NCI-H2081 (cell line): ENCODE measurements around the gene IER5.
"Not testable (repeated sequence)": the region's sequence is repeated elsewhere in the genome, so short reads cannot be mapped to it uniquely, and the experiment has no call there.

Source experiments
- DNase-seq, 2 experiments: peaks; one replicate each; lab custom pipeline; 2025; lab: John Stamatoyannopoulos, UW

The IER5 gene

DNA sequence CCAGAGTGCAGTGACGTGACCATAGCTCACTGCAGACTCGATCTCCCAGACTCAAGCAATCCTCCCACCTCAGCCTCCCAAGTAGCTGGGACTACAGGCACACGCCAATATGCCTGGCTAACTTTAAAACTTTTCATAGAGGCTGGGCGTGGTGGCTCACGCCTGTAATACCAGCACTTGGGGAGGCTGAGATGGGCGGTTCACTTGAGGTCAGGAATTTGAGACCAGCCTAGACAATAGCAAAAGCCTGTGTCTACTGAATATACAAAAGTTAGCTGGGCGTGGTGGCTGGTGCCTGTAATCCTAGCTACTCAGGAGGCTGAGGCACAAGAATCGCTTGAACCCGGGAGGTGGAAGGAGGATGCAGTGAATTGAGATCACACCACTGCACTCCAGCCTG is 27.5 kb downstream of the IER5 start:
- not testable (repeated sequence) for DNase-seq

DNA sequence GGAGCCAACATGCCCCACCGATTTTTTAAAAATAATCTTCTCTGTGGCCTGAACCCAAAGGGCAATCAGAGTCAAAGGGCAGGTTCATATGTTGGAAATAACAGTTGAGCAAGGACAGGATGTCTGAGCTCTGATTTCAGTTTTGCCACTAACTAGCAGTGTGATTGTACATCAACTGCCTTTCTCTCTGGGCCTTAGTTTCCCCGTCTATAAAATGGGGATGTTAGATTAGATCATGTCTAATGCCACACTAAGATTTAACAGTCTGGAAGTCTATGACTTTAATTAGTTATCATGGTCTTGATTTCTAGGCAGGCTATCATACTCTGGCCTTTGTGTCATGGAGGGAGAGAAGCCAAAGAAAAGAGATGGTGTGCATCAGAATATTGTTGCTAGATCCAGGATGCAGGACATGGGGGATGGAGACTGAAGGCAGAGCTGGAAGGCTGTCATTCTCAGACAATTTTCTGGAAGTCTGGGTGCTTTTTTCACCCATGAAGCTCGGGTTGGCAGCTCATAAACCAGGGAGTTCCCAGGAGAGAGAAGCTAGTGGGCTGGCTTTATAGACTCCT is 28.4 kb downstream of the IER5 start:
- DNase-seq: no peak

DNA sequence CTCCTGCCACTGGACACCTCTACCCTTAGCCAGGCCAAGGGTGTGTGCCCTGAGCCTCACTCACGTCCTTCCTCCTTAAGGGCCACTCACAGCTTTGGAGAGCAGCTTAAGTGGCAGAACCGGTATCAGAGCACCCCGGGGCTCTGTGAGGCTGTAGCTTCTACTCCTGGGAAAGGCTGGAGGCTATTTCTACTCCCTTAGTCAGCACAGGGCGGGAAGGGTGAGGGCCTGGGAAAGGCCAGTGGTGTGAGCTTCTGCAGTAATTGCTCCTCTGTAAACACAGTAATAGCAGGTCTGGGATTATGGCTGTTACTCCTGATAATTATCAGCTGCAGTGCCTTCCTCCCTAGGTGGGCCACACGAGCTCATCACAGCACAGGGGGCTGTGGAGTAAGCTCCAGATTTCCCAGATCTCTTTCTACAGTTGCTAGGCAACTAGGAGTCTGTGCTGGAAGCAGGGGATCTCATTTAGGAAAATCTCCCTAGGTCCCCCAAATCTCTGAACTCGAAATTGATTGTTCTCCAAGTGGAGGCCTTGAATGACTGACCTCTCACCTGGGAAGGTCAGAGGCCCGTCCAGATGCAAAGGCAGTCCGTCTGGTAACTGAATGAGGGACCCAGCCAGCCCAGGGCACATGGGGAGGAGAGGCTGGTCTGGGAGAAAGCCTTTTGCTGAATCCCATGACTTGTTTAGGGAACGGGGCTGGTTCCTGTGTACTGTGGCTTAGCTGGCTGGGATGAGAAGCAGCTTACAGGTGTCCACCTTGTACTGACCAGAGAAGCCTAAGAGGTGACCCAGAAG is 29.3 kb downstream of the IER5 start:
- peak; percentile 55 to 63 for DNase-seq

DNA sequence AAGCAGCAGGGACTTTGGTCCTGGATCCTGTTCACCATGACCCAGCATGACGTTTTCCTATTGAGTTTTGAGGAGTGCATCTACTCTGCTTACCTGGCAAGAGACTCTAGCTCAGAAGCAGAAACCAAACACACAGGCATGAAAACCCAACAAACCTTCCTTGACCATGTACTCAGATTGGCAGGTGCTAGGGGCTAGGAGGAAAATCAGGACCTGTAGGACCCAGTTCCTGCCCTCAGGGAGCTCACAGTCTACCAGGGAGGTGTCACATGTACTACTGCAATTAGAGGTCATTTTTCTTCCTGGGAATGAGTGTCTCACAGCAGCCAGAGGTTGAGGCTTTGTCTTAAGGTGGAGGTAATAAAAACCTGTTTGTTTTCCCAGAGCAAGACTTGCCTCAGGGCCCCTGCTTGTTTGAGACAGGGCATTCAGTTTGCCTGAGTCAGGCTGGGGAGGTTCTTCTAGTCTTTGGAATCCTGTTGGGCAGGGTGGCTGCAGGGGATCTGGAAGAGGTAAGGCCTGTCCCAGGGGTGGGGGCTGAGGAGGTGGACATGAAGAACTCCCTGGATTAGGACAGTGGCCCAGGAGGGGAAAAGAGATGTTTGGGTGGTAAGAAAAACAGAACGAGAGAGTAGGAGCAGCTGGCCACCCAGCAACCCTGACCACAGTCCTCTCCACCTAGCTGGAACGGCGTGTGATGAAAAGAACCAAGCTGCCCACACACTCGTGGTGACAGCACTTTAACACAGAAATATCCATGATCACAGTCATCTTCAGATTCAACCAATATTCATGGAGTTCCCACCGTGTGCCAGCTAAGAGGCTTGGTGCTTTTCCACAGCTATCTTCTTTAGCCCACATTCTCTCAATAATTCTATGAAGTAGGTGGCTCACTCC is 30.8 kb downstream of the IER5 start:
- DNase-seq: no peak

DNA sequence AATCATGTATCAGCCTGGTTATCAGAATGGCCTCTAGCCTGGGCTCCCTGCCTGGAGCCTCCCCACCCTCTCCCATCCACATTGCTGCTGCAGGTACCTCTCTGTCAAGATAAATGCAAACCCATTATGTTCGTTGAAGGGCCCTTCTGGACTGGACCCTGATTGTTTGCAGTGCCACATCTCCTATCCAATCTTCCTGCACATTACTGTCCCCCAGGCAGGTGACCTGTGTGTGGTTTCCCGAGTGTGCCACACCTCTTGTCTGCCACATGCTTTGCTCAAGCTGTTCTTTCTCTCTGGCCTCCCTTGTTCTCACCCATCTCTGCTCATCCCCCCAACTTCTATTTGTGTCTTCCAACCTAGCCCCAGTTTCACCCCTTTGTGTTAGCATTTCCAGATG is 32.4 kb downstream of the IER5 start:
- no peak for DNase-seq

DNA sequence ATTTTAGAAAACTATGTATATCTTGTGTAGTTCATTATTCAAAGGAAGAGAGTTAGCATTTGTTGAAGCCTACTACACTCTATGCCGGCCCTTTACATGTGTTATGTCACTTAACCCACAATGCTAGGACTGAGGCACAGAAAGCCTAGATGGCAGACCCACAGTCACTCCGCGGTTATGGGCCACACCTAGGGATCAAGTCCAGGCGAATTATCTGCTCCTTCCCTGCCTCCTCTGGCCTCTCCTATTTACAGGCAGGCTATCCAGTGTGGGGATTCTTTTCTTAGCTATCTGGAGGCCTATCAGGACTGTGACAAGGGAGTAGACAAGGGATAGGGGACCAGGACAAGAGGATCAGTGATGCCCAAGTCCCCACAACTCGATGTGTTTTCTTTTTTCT is 33.0 kb downstream of the IER5 start:
- DNase-seq: no peak

DNA sequence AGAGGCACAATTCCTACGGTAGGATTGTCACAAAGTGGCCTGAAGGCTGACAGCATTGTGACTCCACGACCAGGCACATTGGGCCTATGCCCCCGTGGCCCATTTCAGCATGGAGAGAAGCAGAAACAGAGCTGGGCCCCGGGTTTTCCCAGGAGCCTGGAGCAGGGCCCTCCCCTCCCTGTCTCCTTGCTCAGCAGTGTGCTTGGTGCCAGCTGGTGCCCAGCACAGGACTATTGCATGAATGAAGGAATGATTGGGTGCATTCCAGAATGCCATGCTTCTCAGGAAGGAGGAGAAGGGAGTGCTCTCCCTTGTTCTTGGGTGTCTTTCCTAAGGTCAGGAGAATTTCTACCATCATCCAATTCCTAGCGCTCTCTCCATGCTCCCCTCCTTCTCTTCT is 33.7 kb downstream of the IER5 start:
- no peak for DNase-seq

DNA sequence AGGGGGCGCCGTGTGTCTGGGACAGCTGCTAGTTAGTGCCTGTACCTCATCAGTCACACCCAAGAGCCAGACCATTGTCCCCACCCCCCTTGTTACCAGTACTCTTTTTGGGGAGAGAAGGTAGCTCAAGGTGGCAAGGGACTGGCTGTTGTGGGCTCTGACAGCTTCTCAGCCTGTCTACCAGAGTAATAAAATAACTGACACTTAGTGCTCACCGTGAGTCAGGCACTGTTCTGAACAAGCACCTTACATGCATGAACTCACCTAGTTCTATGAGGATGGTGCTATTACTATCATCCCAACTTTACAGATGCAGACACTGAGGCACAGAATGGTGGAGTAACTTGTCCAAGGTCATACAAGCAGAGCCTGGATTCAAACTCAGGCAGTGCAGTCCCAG is 34.7 kb downstream of the IER5 start:
- no peak for DNase-seq

DNA sequence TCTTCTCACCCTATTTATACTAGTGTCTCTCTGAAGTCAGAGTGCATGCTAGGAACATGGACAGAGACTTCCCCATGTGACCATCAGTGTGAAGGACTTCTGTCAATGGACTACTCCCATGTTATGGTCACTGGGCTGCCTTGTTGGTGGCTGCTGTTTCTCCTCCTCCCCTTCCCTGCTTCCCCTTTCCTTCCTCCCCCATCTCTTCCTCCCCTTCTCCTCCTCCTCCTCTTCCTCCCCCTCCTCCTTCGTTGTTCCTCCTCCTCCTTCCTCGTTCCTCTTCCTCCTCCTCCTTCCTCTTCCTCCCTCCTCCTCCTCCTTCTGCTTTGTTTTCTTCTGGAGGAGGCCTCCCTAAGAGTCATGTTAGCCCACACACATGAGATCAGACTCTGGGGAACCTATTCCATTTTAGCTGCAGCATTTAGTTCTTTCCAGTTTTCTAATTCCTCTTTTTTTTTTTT is 35.8 kb downstream of the IER5 start:
- no peak for DNase-seq

DNA sequence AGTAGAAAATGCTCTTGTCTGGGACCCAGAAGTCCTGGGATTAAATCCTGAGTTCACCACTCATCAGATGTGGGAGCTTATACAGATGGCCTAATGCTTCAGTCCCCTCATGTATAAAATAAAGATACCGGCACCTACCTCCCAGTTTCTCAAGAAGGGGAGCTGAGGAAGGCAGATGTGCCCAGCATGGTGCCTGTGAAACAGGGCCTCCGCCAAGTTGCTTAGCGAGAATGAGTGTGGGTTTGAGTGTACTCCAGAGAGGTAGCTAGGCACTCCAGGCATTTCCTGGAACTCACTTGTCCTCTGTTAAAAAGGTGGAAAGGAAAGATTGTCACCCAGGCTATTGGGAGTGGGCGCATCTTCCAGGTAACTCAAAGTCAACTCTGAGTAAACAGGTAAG is 37.8 kb downstream of the IER5 start:
- no peak for DNase-seq

DNA sequence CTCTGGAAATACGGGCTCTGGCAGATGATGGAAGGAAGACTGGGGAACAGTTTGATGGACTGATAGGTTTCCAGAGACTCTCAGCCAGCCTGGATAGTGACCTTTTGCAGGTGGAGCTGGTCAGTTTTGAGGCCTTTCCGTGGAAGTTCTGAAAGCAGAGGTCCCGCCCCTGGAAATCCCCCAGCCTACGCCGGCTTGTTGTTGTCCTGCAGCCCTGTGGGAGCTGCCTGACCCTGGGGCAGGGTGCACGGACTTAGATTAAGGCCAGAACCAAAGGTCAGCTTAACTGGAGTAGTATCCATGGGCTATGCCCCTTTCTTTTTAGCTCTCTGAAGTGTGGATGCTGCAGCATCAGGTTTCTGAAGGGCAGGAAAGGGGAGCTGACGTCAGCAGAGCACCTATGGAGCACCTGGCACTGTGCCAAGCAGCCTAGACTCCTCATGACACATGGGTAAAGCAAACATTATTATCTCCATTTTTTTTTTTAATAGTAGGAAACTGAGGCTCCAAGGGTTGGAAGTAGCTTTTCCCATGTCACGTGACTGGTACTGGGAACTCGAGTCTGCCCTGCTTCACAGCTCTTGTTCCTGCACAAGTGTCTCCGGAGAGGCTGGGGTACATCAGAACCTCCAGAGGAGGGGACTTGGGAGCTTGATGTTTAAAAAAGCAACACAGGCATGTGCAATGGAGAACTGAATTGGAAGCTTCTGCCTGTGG is 38.5 kb downstream of the IER5 start:
- peak; percentile 68 to 77 for DNase-seq

DNA sequence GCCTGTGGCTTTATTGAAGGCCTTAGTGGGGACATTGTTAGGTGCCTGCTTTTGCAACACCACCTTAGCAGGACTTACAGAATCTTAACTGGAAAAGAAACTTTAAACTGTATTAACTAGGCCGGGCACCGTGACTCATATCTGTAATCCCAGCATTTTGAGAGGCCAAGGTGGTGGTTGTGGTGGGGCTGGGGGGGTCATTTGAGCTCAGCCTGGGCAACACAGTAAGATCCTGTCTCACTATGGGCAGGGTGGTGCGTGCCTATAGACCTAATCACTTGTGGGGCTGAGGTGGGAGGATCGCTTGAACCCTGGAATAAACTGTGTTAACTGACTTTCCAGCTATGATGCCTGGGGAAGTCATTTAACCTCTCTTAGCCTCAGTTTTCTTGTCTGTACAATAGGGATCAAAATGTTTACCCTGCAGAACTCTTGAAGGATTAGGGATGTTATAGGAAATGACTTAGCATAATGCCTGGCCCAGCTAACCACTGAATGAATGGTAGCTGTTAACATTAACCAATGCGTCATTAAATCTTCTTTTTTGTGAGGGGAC is 39.5 kb downstream of the IER5 start:
- DNase-seq: no peak

DNA sequence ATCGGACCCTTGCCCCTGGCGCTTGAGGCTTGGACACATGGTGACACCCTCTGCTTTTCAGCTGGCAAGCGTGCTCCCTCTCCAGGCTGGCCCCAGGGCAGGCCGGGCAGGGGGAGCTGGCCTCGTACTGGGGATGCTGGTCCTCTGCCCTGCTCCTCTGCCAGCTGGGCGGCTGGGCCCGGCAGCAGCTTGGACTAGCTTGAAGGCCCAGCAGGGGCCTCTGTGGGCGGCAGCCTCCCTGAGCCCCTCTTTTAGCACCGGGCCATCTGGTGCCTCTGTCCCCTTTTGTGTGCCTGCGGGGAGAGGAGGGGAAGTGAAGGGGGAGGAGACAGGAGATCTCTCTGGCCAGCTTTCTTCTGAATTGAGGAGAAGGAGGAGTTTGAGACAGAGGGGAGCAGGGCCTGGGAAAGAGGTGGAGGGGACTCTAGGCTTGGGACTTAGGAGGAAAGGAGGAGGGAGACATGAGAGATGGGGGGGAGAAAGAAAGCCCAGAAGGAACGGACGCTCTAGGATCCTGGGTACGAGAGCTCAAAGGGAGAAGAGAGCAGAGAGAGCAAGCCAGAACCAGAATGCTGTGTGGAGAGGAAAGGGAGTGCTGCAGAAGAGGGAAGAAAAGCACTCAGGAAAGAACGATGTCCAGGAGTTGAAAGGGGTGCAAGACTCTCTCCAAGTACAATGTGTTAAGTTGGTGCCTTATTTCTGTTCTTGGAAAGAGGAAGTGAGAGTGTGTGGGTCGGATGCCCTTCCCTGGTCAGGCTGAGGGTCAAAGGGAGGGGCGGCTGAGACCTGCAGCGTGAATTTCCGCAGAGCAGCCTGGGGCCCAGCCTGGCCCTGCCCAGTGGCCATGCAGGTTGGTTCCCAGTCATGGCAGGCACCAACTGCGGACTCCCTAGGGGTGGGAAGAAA is 40.3 kb downstream of the IER5 start:
- DNase-seq: peak; percentile 37 to 58

DNA sequence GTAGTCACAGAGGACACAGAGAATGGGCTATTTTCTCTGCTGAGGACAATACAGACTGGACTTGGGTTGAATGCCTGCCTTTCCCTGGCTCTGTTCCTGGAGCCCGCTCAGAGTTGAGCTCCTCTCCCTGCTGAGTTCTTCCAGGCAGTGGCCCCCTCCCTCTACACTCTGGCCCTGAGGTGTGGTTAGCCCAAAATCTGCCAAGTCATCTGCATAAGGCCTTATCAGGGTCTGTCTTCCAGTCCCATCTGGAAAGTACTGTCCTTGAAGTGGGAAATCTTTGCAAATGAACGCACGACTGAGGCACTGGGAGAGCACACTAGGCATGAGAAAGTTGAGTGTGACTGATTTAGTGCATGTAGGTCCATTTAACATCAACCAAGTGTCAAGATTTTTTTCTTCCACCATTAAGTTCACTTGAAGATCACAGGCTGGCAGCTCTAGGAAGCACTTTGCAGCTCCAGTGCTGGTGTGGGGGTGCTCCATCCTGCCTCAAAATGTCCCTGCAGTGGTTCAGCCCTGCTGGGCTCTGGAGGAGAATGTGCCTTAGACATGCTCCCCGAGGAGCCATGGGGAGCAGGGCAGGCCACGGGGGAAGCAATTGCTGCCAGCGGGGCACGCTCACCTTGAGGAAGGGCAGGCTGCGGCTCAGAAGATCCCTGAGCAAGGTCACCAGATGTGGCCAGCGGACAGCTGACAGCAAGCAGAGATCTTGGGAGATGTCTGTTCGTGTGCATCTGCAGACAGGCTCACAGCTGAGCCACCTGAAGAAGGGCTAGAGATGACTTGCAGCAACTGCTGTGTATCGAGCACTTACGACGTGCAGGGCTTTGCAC is 41.5 kb downstream of the IER5 start:
- no peak for DNase-seq

DNA sequence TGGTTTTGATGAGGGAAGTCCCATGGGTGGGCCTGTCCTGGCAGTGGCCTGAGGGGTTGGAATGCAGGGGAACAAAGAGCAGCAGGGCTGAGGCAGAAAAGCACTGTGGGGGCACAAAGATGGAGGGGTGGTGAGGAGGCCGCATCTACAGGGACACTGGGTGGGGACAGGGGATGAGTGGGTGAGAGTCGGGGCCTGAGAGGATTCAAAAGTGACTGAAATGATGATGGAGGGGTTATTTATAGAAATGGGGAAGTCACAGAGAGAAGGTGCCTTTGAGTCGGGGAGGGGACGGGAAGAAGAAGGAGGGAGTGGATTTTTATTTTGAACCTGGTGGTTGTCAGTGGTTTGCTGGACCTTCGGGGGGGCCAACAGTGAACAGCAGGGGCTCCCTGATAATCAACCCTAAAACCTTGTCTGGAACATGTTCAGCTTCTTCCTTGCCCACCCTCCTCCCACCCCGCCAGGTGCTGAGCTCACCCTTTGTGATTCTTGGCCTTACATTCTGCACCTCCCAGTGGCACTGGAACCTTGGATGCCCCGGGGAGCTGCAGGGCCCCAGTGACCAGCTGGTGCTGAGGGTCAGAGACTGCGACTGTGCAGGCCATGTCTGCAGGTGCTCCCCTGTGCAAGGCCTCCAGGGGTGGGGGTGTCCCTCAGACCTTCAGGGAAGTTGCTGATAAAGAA is 42.9 kb downstream of the IER5 start:
- no peak for DNase-seq

DNA sequence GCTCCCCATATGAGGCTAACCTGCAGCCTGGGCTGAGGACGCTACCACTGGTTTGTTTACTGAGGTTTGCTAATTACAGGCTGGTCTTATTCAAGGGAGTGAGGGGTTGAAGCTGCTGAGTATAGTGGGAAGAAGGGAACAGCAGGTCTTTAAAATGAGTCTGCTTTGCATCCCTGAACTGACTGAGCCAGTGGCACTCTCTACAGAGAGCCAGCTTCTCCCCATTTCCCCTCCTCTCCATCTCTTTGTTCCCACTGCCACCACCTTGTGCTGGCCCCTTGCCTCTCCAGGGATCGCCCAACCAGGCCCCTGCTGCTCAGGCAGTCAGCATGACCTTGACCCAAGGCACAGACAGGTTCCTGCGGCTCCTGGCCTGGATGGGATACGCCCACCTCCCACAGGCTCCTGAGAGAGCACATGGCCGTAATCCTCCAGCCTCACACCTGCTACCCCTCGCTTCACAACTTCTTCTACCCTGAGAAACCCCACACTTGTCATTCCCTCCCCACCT is 45.0 kb downstream of the IER5 start:
- no peak for DNase-seq

DNA sequence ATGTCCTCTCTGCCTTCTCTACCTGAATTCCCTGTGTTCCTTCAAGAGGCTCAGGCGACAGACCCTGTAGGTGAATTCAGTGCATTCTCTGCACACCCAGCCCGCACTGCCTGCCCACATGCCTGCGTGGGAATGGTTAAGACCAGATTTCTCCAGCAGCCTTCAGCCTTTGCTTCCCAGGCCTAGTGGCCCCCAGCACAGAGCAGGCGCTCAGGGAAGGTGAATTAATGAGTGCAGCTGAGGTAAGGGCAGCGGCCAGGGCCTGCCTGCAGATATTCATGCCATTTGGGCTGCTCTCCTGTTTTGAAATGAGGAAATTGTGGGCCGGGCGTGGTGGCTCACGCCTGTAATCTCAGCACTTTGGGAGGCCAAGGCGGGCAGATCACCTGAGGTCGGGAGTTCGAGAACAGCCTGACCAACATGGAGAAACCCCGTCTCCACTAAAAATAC is 45.5 kb downstream of the IER5 start:
- no peak for DNase-seq

DNA sequence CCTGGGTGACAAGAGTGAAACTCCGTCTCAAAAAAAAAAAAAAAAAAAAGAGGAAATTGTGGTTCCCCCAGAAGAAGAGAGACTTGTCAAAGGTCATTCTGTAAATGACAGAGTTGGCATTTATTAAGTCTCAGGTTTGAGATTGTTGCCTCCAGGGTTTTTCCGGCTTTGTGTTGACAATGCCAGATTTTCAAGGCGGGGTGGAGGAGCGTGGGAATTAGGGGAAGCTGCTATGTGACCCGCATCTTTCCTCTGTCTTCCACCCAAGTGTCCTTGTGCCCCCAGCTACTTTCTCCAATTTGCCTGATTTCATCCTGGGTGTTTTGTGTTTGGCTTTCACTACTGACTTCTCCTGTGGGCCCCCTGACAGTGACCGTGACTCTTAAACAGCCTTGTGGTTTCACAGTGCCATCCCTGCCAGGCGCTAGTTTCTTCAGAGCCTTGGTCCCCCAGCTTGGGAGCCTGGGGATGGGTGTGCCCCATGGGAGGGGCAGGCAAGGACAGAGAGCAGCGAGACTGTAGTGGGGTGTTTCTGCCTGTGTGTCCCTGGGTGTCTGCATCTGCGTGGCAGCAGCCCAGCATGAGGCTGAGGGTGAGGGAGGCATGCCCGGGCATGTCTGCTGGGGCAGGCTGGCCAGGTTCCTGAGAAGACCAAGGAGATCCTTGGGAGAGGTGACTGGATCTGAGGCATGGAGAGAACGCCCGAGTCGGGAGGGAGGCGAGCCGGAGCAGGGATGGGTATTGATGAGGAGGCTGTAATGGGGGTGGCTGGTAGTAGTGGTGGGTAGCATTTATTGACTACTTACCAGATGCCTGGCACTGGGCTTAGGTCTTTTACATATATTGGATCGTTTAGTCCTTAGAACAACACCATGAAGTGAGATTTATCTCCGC is 46.3 kb downstream of the IER5 start:
- DNase-seq: no peak
